OCI-M2 (cell line): ENCODE measurements around the gene KCNT2.
"Not testable (repeated sequence)": the region's sequence is repeated elsewhere in the genome, so short reads cannot be mapped to it uniquely, and the experiment has no call there.

ENCODE experiments used
- DNase-seq: peaks from one replicate; lab custom pipeline; 2025; ENCODE audit not compliant: unreplicated experiment; lab: John Stamatoyannopoulos, UW

Gene KCNT2

GRCh38 chr1:196324345-196324744 is 283.9 kb downstream of the KCNT2 start:
- DNase-seq: no peak

GRCh38 chr1:196323869-196324268 is 284.4 kb downstream of the KCNT2 start:
- no peak for DNase-seq

GRCh38 chr1:196319301-196319700 is 288.9 kb downstream of the KCNT2 start:
- no peak for DNase-seq

GRCh38 chr1:196317535-196318522 is 290.4 kb downstream of the KCNT2 start:
- DNase-seq: no peak

GRCh38 chr1:196312739-196313138 is 295.5 kb downstream of the KCNT2 start:
- no peak for DNase-seq

- DNase-seq: no peak
Measured at GRCh38 chr1:196309386-196309785, 298.9 kb downstream of the KCNT2 start.

- DNase-seq: no peak
Measured at GRCh38 chr1:196308176-196308575, 300.1 kb downstream of the KCNT2 start.

GRCh38 chr1:196306421-196306820 is 301.8 kb downstream of the KCNT2 start:
- no peak for DNase-seq

- DNase-seq: no peak
Measured at GRCh38 chr1:196305216-196305615, 303.0 kb downstream of the KCNT2 start.

- DNase-seq: no peak
Measured at GRCh38 chr1:196302981-196303380, 305.3 kb downstream of the KCNT2 start.

GRCh38 chr1:196302420-196302819 is 305.8 kb downstream of the KCNT2 start:
- no peak for DNase-seq

GRCh38 chr1:196295766-196296165 is 312.5 kb downstream of the KCNT2 start:
- DNase-seq: no peak

- DNase-seq: no peak
Measured at GRCh38 chr1:196278816-196279215, 329.4 kb downstream of the KCNT2 start.

- no peak for DNase-seq
Measured at GRCh38 chr1:196277860-196278259, 330.4 kb downstream of the KCNT2 start.

- DNase-seq: no peak
Measured at GRCh38 chr1:196271212-196271947, 336.9 kb downstream of the KCNT2 start.

GRCh38 chr1:196263086-196263485 is 345.2 kb downstream of the KCNT2 start:
- not testable (repeated sequence) for DNase-seq

- DNase-seq: no peak
Measured at GRCh38 chr1:196260270-196260669, 348.0 kb downstream of the KCNT2 start.

- DNase-seq: no peak
Measured at GRCh38 chr1:196259316-196259715, 348.9 kb downstream of the KCNT2 start.

GRCh38 chr1:196255762-196256161 is 352.5 kb downstream of the KCNT2 start:
- no peak for DNase-seq

GRCh38 chr1:196229546-196229945 is 378.7 kb downstream of the KCNT2 start:
- no peak for DNase-seq

- no peak for DNase-seq
Measured at GRCh38 chr1:196214866-196215265, 393.4 kb downstream of the KCNT2 start.

GRCh38 chr1:196209983-196210382 is 398.3 kb downstream of the KCNT2 start:
- DNase-seq: no peak
